GM18517 (cell line): ENCODE results near the gene TGFBR3.

ENCODE experiments used
- ATAC-seq: cut with Tn5 transposase; IDR thresholded peaks from one replicate; pipeline ENCODE4 v1.9.1; 2021; ENCODE audit warnings: mild to moderate bottlenecking, moderate library complexity; ENCODE audit not compliant: unreplicated experiment

TGFBR3 gene

DNA sequence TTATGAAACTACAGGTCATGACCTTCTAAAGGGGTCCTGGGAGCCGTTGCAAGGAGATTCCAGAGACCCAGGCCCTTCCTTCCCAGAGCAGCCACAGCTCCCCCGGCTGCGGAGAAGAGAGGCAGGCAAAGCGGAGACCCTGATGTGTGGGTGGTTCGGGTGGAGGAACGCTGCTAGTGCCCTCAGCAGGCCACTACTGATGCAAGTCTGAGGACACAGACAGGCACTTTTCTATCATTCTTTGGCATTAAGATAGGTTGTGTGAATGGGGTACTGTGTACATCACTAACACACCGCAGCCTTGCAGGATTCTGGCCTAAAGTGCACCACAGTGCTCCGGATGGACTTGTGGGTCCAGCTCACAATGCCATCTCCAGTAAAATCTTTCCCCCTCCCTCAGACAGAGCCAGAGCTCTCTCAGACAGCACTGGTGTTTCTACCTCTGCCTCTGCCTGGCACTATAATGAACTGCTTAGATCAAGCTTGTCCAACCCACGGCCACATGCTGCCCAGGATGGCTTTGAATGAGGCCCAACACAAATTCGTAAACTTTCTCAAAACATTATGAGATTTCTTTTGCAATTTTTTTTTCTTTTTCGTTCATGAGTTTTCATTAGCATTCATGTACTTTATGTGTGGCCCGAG is 121.4 kb downstream of the TGFBR3 start:
- ATAC-seq = no peak

DNA sequence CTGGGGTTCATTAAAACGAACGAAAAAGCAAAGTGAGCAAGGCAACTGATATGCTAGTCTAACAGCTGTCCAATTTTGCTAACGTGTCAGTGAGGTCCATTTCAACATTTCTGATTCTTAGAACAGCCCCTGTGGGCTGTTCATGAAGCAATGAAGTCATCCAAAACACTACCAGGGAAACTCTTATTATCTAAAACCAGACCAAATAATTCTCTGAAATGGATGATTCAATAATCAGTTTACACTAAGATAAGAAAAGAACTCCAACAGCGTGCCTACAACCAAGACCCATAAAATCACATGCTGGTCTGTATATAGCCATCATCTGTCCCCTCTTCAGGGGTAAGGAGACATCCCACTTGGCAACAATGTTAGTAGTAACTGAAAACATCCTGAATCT is 122.7 kb downstream of the TGFBR3 start:
- ATAC-seq = no peak

DNA sequence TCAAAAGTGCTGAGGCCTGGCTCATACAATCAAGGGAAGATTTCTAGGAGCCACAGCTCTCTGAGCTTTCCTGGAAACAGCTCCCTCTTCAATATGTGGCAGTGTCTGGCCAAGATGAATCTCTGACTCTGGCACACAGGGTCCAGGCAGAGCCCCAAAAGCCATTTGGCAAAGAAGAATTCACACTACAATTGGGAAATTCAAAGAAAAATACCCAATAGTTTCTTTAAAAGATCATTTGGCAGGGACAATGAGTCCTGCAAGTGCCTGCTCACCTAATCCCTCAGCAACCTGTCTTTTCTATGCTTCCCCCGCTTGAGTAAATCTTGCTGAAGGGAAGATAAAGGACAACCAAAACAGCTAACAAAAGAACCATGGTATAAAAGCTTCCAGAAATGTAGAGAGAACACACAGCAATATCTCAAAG is 124.6 kb downstream of the TGFBR3 start:
- no peak for ATAC-seq

DNA sequence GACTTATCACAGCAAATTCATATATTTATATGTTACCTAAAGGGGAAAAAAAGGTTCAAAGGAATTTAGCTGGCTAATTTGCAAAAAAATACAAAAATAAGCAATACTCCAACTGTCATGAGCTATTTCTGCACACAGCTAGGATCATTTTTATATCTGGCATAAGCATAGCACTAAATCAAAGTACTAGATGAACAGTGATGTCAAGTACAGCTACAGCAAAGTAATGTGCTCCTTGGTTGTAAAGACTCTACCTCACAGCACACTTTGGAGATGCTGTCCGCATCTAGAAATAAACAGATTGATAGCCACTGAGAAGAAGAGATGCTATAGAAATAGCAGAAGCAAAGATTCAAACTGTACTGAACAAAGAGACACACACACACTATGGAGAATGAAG is 125.4 kb downstream of the TGFBR3 start:
- ATAC-seq = no peak

DNA sequence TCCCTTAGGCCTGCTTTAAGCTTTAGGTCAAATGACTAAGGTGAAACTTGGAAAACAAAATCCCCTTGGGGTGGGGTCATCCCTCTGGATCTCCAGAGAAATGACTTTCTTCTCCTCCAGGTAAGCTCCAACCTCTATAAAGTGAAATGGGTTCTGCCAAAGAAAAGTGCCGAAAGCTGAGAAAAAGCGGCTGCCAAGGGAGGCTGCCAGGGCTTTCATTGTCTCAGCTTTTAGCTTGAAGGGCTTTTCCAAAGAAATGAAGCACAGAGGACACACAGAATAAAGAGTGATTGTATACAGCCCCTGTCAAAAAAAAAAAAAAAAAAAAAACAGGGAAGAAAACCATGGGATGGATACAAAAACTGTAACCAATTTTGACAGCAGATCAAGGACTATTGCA is 126.9 kb downstream of the TGFBR3 start:
- no peak for ATAC-seq

DNA sequence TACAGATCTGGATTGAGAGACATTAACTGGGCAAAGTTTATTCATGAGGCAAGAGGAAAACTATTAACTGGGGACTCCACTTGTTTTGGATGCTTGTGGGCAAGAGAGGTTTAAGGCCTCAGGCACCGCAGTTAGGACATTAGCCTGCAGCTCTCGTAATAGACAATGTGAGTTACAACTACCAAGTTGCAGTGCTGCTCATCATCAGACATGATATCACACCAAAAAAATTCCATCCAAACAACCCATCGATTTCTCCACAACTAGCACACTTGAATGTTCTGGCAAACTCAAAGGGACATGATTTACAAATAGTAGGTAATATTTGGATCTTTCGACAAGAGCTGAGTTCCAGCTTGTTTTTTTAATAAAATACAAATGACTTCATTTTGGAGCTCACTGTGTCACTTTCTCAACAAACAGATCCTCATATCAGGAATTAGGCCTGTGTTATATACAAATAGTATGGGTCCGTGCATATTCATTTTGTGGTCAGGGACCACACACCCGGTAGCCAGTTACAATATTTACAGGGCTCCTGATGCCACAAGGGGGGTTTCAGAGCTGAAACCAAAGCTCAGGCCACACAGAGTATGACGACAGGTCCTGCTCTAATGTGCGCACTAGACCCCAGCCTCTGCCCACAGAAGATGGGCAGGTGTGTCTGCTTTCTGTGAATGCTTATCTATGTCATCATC is 128.0 kb downstream of the TGFBR3 start:
- ATAC-seq = no peak

DNA sequence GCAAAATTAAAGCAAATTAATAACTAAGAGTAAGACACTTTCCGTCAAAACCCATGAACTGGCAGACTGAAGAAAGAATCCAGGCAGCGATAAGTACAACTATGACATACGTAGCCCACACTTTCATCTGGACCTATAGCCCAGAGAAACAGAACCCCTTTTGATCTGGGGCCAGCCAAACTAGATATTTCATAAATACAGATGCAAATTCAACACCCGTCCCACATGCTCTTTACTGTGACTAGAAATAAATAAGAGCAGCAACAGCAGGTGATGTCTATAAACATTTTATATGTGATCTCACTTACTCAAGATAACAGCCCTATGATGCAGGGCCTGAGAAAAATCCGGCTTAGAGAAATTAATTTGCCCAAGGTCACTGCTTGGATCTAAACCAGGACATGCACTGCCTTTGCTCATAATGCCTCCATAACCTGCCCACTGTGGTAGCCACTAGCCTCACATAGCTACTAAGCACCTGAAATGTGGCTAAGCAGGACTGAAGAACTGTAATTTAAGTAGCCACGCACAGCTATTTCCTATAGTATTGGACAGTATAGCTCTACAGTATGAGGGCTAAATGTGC is 130.2 kb downstream of the TGFBR3 start:
- no peak for ATAC-seq

DNA sequence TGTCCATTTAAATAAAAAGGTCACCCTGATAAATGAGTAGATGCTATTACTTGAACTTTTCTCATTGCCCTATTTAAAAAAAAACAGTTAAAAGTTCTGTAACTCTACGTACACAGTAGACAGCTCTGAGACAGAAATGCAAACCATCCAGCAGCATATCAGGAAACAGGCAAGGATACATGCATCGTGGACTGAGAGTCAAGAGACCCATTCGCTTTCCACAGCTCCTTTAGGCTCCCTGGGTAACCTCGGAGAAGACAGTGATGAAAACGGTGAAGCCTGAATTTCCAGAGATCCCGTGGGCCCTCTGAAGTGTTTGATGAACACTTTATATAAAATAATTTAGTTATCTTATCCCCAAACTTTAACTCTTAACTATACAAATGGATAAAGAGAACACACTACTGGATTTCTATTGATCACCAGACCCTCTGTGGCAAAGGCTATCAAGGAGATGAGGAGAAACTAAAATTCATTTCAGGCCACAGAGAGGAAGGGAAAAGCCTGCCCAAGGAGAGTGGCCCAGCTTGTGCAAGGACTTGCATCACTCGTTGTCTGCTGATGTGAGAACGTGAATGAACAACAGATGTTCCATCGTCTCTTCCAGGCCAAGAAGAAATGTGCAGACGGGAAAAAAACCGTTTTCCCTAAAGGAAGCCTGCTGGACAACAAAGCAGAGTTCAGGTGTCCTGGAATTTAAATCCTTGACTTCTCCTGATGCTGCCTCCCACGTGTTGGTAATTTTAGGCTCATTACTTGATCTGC is 131.0 kb downstream of the TGFBR3 start:
- no peak for ATAC-seq

DNA sequence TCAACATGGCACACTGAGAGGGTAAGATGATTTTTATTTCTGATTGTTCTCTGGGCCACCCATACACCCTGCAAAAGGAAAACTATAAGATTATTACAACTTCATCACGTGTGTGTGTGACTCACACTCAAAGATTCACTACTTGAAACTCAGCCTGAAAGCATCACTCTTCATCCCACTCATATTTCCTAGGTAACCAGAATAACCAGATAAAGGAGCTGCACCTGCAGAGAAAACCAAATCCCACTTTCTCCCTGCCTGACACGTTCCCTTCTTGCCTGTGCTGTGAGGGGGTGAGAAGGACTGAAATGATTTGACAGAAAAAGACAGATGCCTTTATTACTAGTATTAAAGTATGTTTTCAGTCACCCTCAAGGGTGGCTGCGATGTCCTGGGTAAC is 131.6 kb downstream of the TGFBR3 start:
- peak; percentile 61 for ATAC-seq

DNA sequence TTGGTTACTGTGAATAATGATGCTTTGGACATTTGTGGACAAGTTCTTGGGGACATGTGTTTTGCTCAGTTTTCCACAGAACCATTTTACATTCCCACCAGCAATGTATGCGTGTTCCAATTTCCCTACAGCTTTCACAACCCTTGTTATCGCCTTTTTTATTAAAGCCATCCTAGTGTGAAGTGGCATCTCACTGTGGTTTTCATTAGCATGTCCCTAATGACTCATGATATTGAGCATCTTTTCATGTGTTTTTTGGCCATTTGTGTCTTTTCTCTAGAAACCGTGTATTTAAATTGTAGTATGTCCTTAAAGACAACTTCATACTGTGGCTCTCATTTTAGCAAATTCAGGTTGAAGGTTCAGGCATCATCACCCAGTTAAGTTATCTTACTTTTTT is 132.1 kb downstream of the TGFBR3 start:
- ATAC-seq = no peak

DNA sequence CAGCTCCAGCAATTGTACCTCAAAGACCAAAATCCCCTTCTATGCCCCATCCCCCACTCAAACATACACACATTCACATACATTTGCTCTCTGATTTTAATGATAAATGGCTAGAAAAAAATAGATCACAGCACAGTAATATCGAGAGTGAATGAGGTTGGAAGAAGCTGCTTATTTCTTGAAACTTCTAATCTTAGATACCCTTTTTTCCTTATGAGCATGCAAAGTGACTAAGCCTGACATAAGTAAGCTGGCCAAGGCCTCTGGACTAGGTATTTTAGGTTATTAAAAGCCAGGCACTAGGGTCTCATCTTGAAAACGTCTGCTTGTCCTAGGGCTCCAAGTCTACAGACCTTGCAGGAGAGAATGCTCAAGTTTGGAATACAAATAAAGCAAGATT is 133.6 kb downstream of the TGFBR3 start:
- peak; percentile 45 for ATAC-seq

DNA sequence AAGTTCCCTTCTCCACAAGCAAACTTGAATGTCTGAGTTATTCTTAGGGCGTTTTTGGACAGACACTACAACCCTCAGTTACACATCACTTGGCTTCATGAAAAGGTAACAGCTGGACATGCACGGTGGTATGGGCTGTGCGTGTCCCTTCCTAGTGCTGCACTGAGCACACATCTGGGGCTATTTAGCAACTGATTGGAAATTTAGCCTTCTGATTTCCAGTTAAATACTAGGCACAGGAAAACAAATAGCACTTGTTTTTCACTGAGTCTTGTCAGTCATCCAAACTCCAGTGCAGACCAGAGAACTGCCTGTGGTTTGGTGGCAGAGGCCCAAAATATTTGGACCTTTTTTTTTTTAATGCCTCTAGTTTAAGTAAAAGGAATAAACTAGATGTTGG is 134.7 kb downstream of the TGFBR3 start:
- ATAC-seq = no peak

DNA sequence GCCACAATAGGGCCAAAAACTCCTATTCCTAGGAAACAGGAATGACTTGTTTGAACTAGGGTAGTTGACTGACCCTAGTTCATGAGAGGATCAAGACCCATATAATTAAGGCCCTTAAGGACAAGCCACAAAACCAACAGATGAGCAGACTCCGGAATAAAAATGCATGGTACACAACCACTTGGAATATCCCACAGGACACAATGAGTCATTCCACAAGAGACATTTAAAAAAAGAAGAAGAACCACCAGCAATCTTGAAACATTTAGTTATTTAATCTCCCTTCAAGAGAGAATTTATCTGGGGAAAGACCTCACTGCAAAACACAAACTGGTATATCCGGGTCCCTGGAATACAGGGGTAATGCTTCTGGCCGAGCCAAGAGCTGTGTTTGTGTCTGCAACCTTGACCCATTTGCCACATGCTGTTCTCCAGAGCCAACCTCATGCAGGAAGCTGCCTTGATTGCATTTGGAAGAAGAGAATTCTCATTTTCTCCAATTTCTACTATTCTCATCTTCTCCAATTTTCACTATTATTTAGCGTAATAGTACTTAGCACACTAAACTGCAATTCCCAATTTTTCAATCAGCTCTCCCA is 135.5 kb downstream of the TGFBR3 start:
- ATAC-seq = no peak

DNA sequence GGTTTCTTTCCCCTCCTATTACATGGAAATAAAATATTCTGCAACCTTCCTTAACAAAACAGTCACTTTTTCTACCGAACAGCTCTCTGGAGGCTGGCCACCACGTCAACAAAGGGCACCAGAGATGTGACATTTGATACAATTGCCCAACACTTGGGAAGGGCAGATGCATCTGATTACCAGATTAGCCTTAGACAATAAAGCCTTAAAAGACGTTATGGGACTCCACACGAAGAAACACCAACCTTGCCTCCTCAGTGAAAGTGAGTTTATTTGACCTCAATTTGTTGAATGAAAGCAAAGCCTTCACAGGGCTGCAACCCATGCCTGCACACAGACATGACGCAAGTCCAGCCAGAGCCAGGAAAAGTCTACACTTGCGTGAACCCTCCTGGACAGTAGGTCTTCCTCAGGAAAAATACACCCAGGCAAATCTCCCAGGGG is 136.1 kb downstream of the TGFBR3 start:
- ATAC-seq = no peak

DNA sequence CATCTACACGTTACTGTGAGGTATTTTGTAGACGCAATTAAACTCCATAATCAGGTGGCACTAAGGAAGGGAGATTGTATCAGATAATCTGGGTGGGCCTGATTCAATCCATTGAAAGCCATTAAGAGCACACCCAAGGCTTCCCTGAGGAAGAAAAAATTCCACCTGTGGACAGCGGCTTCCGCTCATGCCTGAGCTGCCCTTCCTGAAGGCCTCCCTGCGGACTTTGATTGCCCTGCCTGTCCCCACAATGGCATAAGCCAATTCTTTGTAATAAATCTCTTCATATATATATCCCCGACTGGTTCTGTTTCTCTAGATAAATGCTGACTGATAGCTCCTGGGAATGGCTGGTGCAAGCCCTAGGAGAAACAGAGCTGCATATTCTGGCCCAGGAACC is 138.3 kb downstream of the TGFBR3 start:
- ATAC-seq = no peak

DNA sequence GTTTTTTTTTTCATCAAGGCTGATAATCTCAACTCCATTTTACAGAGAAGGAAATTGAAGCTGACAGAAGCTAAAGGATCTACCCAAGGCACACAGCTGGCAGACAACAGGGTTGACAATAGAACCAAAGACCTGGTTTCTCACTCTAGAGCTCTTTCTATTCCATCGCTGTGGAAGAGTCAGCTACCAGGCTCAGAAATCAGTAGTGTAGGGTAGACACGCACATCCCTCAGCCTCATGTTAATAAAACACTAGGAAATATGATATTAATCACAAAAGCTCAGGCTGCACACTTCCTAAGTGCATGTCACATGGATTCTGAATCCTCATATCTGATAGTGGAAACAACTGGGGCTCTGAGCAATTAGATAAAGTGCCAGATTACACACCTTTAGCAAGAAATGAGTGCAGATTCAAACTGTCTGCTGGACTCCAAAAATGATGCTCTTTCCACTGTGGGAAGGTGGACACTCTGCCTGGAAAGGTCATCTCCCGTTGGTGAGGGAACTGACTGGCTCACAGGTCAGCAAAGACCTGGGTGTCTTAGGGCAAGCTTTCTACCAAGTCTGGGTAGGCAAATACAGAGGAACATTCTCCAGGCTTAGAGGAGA is 139.1 kb downstream of the TGFBR3 start:
- no peak for ATAC-seq

DNA sequence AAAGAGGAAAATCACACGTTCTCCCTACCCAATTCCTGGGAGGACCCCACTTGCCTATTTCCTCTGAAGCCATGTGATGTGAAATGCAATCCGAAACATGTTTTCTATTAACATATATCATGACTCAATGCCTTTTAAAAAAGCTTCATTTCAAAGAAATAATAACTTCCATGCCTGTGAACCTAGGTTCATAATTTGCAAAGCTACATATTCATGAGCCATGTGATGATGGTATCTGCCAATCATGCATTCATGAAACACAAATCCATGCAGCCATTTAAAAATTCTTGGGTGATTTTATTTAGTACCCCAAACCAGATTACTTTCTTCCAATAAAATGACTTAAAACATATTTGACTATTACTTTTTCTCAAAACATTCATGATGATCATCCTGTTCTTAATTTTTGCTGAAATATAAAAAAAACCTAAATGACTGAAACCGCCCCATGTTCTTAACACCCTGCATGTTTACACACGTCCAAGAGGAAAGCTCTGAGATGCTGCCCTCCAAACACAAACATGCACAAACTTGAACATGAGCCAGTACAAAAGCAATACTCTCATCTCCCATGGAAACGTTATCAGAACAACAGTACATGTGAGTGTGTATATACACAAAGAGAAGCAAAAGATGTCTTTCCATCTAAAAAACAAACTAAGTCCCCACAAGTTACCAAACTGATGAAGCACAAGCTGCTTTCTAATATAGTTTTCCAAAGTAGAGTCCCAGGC is 140.1 kb downstream of the TGFBR3 start:
- no peak for ATAC-seq

DNA sequence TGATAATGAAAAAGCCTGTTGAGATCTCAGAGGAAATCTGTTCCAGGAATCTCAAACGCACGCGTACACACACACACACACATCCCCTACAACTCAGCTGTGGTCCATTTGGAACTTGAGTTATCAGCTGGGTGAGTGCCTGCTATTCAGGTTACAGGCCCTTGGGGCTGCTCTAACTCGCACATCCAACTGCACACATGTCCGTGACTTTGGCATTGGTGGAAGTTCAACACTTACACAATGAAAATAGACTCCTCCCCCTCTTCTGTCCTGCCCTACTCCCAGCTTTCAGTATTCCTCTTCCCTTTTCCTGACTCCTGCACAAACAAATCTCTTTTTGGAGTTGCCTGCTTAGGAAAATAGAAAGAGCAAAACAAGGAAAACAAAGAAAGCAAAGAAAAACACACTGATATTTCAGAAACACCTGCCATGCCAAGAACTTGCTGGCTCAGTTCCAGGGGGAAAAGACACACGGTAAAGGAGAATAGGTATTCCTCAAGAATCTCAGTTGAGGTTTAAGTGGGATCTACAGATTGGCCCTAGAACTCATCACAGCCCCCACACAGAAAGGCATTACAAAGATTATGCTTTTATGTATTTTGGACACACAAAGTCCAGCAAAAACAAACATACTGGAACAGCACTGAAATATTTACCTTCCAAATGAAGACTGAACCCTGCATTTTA is 140.9 kb downstream of the TGFBR3 start:
- ATAC-seq = no peak

DNA sequence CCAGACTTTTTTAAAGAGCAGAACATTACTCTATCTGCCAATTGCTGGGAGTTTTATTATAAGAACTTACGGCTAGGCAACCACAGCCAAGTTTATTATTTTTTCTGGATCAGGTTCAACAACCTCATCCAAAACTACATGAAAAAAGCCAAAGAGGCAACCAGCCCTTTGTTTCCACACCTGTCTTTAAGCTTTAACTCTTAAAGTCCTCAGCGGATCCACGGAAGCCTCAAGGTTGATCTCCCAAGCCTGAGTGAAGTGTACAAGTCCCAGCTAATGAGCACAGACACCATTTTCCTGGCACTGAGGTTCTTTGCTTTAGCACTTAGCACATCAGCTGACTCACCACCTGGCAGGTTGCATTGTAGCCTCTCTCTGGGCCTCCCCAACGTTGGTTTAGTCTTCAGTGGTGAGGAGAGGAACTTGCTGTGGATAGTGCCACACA is 143.1 kb downstream of the TGFBR3 start:
- no peak for ATAC-seq
